ENCODE measurements around the gene PHACTR4.
"Not testable (repeated sequence)": the region's sequence is repeated elsewhere in the genome, so short reads cannot be mapped to it uniquely, and the experiment has no call there.

Gene PHACTR4

DNA sequence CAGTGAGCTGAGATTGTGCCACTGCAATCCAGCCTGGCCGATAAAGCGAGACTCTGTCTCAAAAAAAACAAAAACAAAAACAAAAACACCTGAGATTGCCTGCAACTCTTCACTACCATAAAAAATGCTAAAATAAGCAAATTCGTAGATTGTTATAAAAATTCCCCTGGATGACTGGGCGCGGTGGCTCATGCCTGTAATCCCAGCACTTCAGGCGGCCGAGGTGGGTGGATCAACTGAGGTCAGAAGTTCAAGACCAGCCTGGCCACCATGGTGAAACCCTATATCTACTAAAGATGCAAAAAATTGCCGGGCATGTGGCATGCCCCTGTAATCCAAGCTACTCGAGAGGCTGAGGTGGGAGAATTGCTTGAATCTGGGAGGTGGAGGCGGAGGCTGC lies 30.0 kb upstream of the PHACTR4 start:
- Histone ChIP-seq H3K36me3 (ENCODE audit: control insufficient read depth in 5 of 5, insufficient read depth in 5 of 5, low read length in 5 of 5) (peaks cover 0 to 14% (median 12%) of the 10 kb centered on the region in 5 donors), H3K4me3 (ENCODE audit: low read depth in 1 of 5, low read length in 5 of 5) (no peak overlapping the region), H3K27ac (ENCODE audit: low read depth, low read length) (no peak overlapping the region), H3K4me1 (ENCODE audit: control insufficient read depth in 5 of 5, insufficient read depth in 5 of 5, low read length in 5 of 5) (no peaks in the 10 kb centered on the region), H3K27me3 (ENCODE audit: control insufficient read depth in 5 of 5, insufficient read depth in 4 of 5, low read length in 5 of 5) (no peaks in the 10 kb centered on the region), H3K9me3 (ENCODE audit: control insufficient read depth in 5 of 5, low read length in 5 of 5) (no peaks in the 10 kb centered on the region), H3K9ac (ENCODE audit: low read length in 5 of 5) (no peak overlapping the region)

DNA sequence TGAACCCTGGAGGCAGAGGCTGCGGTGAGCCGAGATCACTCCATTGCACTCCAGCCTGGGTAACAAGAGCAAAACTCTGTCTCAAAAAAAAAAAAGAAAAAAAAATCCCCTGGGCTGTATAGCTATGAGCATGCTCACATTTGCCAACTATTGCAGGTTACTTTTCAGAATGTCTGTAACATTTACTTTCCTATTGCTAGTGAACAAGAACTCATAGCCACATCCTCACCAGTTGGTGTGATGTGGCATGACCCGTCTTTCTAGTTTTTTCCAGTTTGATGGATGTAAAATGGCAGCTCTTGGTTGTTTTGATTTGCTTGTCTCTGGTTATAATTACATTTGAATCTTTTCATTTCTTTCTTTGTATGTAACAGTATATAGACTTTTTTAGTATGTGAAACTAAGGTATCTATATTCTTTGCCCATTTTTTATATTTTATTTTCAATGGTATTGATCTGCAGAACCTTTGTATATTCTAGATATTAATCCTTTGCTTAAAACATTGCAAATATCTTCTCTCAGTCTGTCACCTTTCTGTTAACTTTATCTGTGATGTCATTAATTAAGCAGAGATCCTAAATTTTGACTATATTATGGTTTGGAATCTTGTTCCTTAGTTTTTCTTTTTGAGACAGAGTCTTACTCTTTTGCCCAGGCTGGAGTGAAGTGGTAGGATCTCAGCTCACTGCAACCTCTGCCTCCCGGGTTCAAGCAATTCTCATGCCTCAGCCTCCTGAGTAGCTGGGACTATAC lies 29.1 kb upstream of the PHACTR4 start:
- Histone ChIP-seq H3K9me3 (ENCODE audit: control insufficient read depth in 5 of 5, low read length in 5 of 5) (no peaks in the 10 kb centered on the region), H3K36me3 (ENCODE audit: control insufficient read depth in 5 of 5, insufficient read depth in 5 of 5, low read length in 5 of 5) (peaks cover 0 to 6% (median 4%) of the 10 kb centered on the region in 5 donors), H3K27me3 (ENCODE audit: control insufficient read depth in 5 of 5, insufficient read depth in 4 of 5, low read length in 5 of 5) (no peaks in the 10 kb centered on the region)

DNA sequence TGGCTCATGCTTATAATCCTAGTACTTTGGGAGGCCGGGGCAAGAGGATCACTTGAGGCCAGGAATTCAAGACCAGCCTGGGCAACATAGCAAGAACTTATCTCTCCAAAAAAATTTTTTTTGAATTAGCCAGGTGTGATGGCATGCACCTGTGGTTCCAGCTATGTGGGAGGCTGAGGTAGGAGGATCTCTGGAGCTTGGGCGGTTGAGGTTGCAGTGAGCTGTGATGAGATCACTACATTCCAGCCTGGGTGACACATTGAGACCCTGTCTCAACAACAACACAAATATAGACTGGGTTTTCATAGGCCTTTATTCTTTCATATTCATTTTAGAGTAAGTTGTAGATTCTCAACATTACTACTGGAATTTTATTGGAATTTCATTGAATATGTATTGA lies 27.9 kb upstream of the PHACTR4 start:
- Histone ChIP-seq H3K36me3 (ENCODE audit: control insufficient read depth in 5 of 5, insufficient read depth in 5 of 5, low read length in 5 of 5) (no peaks in the 10 kb centered on the region), H3K9ac (ENCODE audit: low read length in 5 of 5) (no peak overlapping the region), H3K9me3 (ENCODE audit: control insufficient read depth in 5 of 5, low read length in 5 of 5) (no peaks in the 10 kb centered on the region), H3K4me1 (ENCODE audit: control insufficient read depth in 5 of 5, insufficient read depth in 5 of 5, low read length in 5 of 5) (no peaks in the 10 kb centered on the region), H3K27me3 (ENCODE audit: control insufficient read depth in 5 of 5, insufficient read depth in 4 of 5, low read length in 5 of 5) (no peaks in the 10 kb centered on the region), H3K4me3 (ENCODE audit: low read depth in 1 of 5, low read length in 5 of 5) (no peak overlapping the region), H3K27ac (ENCODE audit: low read depth, low read length) (no peak overlapping the region)

More for the DNA sequence above, 29.1 kb upstream of the PHACTR4 start:
- Histone ChIP-seq H3K27ac (ENCODE audit: low read depth, low read length) (no peak overlapping the region), H3K4me1 (ENCODE audit: control insufficient read depth in 5 of 5, insufficient read depth in 5 of 5, low read length in 5 of 5) (no peaks in the 10 kb centered on the region), H3K4me3 (ENCODE audit: low read depth in 1 of 5, low read length in 5 of 5) (no peak overlapping the region), H3K9ac (ENCODE audit: low read length in 5 of 5) (no peak overlapping the region)

DNA sequence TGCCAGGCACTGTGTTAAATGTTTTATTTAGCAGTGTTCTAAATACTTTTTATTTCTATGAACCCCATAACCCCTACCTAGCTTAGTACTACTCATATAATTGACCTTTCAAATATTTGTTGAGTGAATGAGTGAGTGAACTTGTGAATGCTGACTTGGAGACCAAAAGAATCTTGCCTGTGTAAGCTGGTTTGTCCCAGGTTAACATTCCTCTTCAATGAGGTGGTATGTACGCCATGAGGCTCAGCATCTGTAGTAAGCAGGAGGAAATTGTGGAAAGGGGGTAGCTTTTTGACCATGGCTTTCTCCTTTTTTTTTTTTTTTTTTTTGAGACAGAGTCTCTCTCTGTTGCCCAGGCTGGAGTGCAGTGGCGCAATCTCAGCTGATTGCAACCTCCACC lies 26.1 kb upstream of the PHACTR4 start:
- no peaks in the 10 kb centered on the region for H3K4me1 ChIP-seq (ENCODE audit: control insufficient read depth in 5 of 5, insufficient read depth in 5 of 5, low read length in 5 of 5)
- no peaks in the 10 kb centered on the region for H3K27me3 ChIP-seq (ENCODE audit: control insufficient read depth in 5 of 5, insufficient read depth in 4 of 5, low read length in 5 of 5)
- no peak overlapping the region for H3K27ac ChIP-seq (ENCODE audit: low read depth, low read length)
- no peaks in the 10 kb centered on the region for H3K9me3 ChIP-seq (ENCODE audit: control insufficient read depth in 5 of 5, low read length in 5 of 5)
- H3K9ac ChIP-seq (ENCODE audit: low read length in 5 of 5), result no peak overlapping the region
- no peaks in the 10 kb centered on the region for H3K36me3 ChIP-seq (ENCODE audit: control insufficient read depth in 5 of 5, insufficient read depth in 5 of 5, low read length in 5 of 5)
- no peak overlapping the region for H3K4me3 ChIP-seq (ENCODE audit: low read depth in 1 of 5, low read length in 5 of 5)

DNA sequence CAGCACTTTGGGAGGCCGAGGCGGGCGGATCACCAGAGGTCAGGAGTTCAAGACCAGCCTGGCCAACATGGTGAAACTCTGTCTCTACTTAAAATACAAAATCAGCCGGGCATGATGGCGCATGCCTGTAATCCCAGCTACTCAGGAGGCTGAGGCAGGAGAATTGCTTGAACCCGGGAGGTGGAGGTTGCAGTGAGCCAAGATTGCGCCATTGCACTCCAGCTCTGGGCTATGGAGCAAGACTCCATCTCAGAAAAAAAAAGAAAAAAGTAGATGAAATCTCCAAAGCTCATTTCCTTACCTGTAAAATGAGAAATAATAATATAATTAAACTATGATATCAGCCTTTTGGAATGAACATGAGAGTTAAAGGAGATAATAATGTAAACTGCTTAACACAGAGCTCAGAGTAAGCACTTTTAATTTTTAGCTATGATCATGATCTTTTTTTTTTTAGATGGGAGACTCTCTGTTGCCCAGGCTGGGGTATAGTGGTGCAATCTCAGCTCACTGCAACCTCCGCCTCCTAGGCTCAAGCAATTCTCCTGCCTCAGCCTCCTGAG lies 16.2 kb upstream of the PHACTR4 start:
- not testable (repeated sequence) for H3K27me3 ChIP-seq (ENCODE audit: control insufficient read depth in 5 of 5, insufficient read depth in 4 of 5, low read length in 5 of 5); H3K4me3 ChIP-seq (ENCODE audit: low read depth in 1 of 5, low read length in 5 of 5); H3K27ac ChIP-seq (ENCODE audit: low read depth, low read length)

DNA sequence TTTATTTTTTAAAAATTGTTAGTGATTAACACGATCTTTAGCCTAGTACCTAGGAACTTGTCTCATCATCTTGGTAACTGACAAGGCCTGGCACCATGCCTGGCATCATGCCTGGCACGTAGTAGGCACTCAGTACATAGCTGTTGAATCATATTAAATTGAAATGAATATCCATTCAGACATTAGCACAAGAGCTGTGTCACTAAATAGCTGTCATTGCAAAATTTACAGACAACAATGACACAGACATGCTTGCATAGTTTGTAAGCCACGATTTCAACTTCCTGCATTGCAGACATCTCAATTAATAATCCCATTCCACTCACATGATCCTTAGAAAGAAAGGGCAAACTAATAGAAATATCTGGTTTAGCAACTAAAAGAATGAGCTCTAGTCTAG lies 15.4 kb upstream of the PHACTR4 start:
- H3K27ac ChIP-seq (ENCODE audit: low read depth, low read length), result no peak overlapping the region
- no peak overlapping the region for H3K4me3 ChIP-seq (ENCODE audit: low read depth in 1 of 5, low read length in 5 of 5)
- H3K9me3 ChIP-seq (ENCODE audit: control insufficient read depth in 5 of 5, low read length in 5 of 5), result no peaks in the 10 kb centered on the region
- peak overlapping the region in 1 of 5 donors; percentile 6 for H3K9ac ChIP-seq (ENCODE audit: low read length in 5 of 5)
- no peaks in the 10 kb centered on the region for H3K27me3 ChIP-seq (ENCODE audit: control insufficient read depth in 5 of 5, insufficient read depth in 4 of 5, low read length in 5 of 5)
- no peaks in the 10 kb centered on the region for H3K4me1 ChIP-seq (ENCODE audit: control insufficient read depth in 5 of 5, insufficient read depth in 5 of 5, low read length in 5 of 5)
- H3K36me3 ChIP-seq (ENCODE audit: control insufficient read depth in 5 of 5, insufficient read depth in 5 of 5, low read length in 5 of 5), result no peaks in the 10 kb centered on the region

More for the DNA sequence above, 16.2 kb upstream of the PHACTR4 start:
- H3K9me3 ChIP-seq (ENCODE audit: control insufficient read depth in 5 of 5, low read length in 5 of 5); H3K4me1 ChIP-seq (ENCODE audit: control insufficient read depth in 5 of 5, insufficient read depth in 5 of 5, low read length in 5 of 5); H3K36me3 ChIP-seq (ENCODE audit: control insufficient read depth in 5 of 5, insufficient read depth in 5 of 5, low read length in 5 of 5); H3K9ac ChIP-seq (ENCODE audit: low read length in 5 of 5): not testable (repeated sequence)

DNA sequence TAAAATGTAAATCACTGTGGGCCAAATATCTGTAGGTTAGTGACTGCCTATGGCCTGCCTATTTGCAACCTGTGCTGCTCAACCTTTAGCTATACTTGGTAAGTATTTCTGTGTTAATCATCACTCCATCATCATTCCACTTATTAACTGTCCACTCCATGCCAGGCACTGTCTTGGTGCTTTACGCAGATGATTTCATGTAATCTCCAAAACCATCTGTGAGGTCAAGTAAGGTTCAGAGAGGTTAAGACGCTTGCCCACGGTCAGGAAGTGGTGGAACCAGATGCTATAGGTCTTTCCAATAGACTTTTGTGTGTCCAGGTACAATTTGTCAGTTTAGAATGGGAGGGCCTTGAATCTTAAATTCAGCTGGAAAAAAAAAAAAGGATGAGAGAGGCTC lies 10.8 kb upstream of the PHACTR4 start:
- H3K9me3 ChIP-seq (ENCODE audit: control insufficient read depth in 5 of 5, low read length in 5 of 5), result no peaks in the 10 kb centered on the region
- H3K9ac ChIP-seq (ENCODE audit: low read length in 5 of 5), result no peak overlapping the region
- H3K4me3 ChIP-seq (ENCODE audit: low read depth in 1 of 5, low read length in 5 of 5), result no peak overlapping the region
- H3K27ac ChIP-seq (ENCODE audit: low read depth, low read length), result no peak overlapping the region
- H3K27me3 ChIP-seq (ENCODE audit: control insufficient read depth in 5 of 5, insufficient read depth in 4 of 5, low read length in 5 of 5), result no peaks in the 10 kb centered on the region
- H3K4me1 ChIP-seq (ENCODE audit: control insufficient read depth in 5 of 5, insufficient read depth in 5 of 5, low read length in 5 of 5), result no peaks in the 10 kb centered on the region
- H3K36me3 ChIP-seq (ENCODE audit: control insufficient read depth in 5 of 5, insufficient read depth in 5 of 5, low read length in 5 of 5), result no peaks in the 10 kb centered on the region

DNA sequence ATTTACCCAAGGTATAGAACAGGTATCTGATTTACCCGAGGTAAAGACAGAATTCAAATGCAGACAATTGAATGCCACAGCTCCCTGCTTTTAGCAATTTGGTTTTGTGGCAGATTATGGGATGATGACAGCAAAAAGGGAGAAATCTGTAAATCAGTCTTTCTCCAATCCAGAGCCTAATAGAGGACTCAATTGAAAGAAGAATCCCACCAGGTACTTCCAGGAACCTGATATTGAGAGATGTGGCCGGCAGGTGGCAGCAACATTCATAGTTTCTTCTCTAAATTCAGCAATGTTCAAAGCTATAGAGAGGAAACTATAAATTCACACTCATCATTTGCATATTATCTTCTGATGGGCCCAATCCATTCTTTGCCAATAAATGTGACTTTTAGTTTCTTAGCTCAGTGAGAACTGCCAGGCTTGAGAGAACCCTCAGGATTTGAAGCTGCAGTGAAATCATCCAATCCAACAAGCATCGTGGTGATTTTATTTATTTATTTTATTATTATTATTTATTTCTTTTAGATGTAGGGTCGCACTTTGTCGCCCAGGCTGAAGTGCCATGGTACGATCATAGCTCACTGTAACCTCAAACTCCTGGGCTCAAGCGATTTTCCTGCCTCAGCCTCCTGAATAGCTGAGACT lies 9.8 kb upstream of the PHACTR4 start:
- no peak overlapping the region for H3K4me3 ChIP-seq (ENCODE audit: low read depth in 1 of 5, low read length in 5 of 5)
- H3K27me3 ChIP-seq (ENCODE audit: control insufficient read depth in 5 of 5, insufficient read depth in 4 of 5, low read length in 5 of 5), result no peaks in the 10 kb centered on the region
- no peaks in the 10 kb centered on the region for H3K9me3 ChIP-seq (ENCODE audit: control insufficient read depth in 5 of 5, low read length in 5 of 5)
- no peak overlapping the region for H3K9ac ChIP-seq (ENCODE audit: low read length in 5 of 5)
- H3K4me1 ChIP-seq (ENCODE audit: control insufficient read depth in 5 of 5, insufficient read depth in 5 of 5, low read length in 5 of 5), result no peaks in the 10 kb centered on the region
- H3K36me3 ChIP-seq (ENCODE audit: control insufficient read depth in 5 of 5, insufficient read depth in 5 of 5, low read length in 5 of 5), result no peaks in the 10 kb centered on the region
- no peak overlapping the region for H3K27ac ChIP-seq (ENCODE audit: low read depth, low read length)

DNA sequence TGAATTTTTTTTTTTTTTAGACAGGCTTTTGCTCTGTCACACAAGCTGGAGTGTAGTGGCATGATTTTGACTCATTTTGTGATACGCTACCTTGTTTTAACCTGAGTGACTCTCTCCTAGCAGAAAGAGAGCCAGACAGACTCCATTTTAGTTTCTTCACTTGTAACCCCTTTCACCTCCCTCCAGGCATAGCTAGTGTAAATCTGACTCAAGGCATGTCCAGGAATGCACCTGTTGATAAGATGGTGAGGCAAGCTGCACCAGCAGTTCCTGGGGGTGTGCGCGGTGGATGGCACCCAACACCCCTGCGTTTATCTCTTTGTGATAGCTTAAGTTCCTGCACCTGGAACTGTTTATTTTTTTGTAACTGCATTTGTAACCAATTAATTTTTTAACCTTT lies 4.7 kb upstream of the PHACTR4 start:
- Histone ChIP-seq H3K27me3 (ENCODE audit: control insufficient read depth in 5 of 5, insufficient read depth in 4 of 5, low read length in 5 of 5) (no peaks in the 10 kb centered on the region), H3K9me3 (ENCODE audit: control insufficient read depth in 5 of 5, low read length in 5 of 5) (no peaks in the 10 kb centered on the region), H3K36me3 (ENCODE audit: control insufficient read depth in 5 of 5, insufficient read depth in 5 of 5, low read length in 5 of 5) (no peaks in the 10 kb centered on the region), H3K9ac (ENCODE audit: low read length in 5 of 5) (no peak overlapping the region), H3K27ac (ENCODE audit: low read depth, low read length) (no peak overlapping the region), H3K4me1 (ENCODE audit: control insufficient read depth in 5 of 5, insufficient read depth in 5 of 5, low read length in 5 of 5) (peaks cover 0 to 6% (median 5%) of the 10 kb centered on the region in 5 donors), H3K4me3 (ENCODE audit: low read depth in 1 of 5, low read length in 5 of 5) (no peak overlapping the region)

DNA sequence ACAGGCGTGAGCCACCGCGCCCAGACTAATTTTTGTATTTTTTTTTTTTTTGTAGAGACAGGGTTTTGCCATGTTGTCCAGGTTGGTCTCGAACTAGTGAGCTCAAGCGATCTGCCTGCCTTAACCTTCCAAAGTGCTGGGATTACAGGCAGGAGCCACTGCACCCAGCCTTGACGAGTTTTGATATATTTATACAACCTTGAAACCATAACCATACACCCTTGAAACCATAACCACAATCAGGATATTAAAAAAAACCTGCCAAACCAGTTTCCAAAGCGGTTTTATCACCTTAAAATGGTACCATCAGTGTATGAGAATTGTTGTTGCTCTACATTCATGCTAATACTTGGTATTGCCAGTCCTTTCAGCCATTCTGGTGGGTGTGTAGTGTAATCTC lies 3.7 kb upstream of the PHACTR4 start:
- Histone ChIP-seq H3K27ac (ENCODE audit: low read depth, low read length) (no peak overlapping the region), H3K9ac (ENCODE audit: low read length in 5 of 5) (no peak overlapping the region)

More for the DNA sequence above, 3.7 kb upstream of the PHACTR4 start:
- H3K27me3 ChIP-seq (ENCODE audit: control insufficient read depth in 5 of 5, insufficient read depth in 4 of 5, low read length in 5 of 5), result no peaks in the 10 kb centered on the region
- H3K9me3 ChIP-seq (ENCODE audit: control insufficient read depth in 5 of 5, low read length in 5 of 5), result no peaks in the 10 kb centered on the region
- no peak overlapping the region for H3K4me3 ChIP-seq (ENCODE audit: low read depth in 1 of 5, low read length in 5 of 5)
- peaks cover 0 to 16% (median 13%) of the 10 kb centered on the region in 5 donors for H3K4me1 ChIP-seq (ENCODE audit: control insufficient read depth in 5 of 5, insufficient read depth in 5 of 5, low read length in 5 of 5)
- H3K36me3 ChIP-seq (ENCODE audit: control insufficient read depth in 5 of 5, insufficient read depth in 5 of 5, low read length in 5 of 5), result no peaks in the 10 kb centered on the region
